GM12878 (cell line): ENCODE measurements around the gene ZSCAN22. TPM values are rescaled to one million over a fixed set of nuclear protein-coding genes. Genes with fewer than 3 reads are reported as not detected.

Experiments used
- ATAC-seq: fragments of 200-7000 bp; cut with Tn5 transposase; 3 replicates; pipeline ENCODE4 v1.9.1; 2020; ENCODE audit warnings: mild to moderate bottlenecking, moderate library complexity
- BruUV-seq: library from RNA; stranded (reverse); fragments of 400-500 nt; replicated peaks from 2 replicates; lab custom pipeline; 2021; lab: Mats Ljungman, UMichigan
- CTCF ChIA-PET: fragments of 300-600 bp; sonication (Branson Sonifier 250); formaldehyde crosslinking; extraction: SDS; loops from one replicate; lab custom pipeline; 2021; ENCODE audit warnings: inconsistent platforms; lab: Yijun Ruan, JAX
- POLR2A ChIA-PET: fragments of 350-600 bp; formaldehyde crosslinking; extraction: SDS; loops from one replicate; lab custom pipeline; 2021; ENCODE audit warnings: inconsistent platforms; lab: Charles Lee
- RAD21 ChIA-PET: fragments of 300-600 bp; sonication (Branson Sonifier 250); formaldehyde crosslinking; loops from one replicate; lab custom pipeline; 2023; ENCODE audit warnings: antibody characterized with exemption; ENCODE audit not compliant: unreplicated experiment; lab: Charles Lee
- SMC1A ChIA-PET: fragments of 300-600 bp; sonication (Branson Sonifier 250); formaldehyde crosslinking; loops from one replicate; lab custom pipeline; 2023; ENCODE audit not compliant: unreplicated experiment, uncharacterized antibody; lab: Charles Lee
- DNase-seq: peaks from one replicate; pipeline ENCODE4 v3.0.0-alpha.2; 2011; ENCODE audit warnings: low read depth, low spot score
- FAIRE-seq: peaks from 3 replicates; lab custom pipeline; 2011; peaks lifted over from hg19 to GRCh38; lab: Jason Lieb, UNC
- H2AFZ ChIP-seq: 2 replicates; pipeline ENCODE4 v1.6.0; 2011; ENCODE audit warnings: low read depth, low read length, control low read depth; ENCODE audit not compliant: control insufficient read depth
- H3K27ac ChIP-seq: 2 replicates; pipeline ENCODE4 v1.5.1; 2011; ENCODE audit warnings: control low read depth; ENCODE audit not compliant: control insufficient read depth, insufficient read depth
- H3K27me3 ChIP-seq, 2 experiments: replicated peaks in 1 of 2; 2 replicates each; pipeline versions ENCODE4 v1.6.0 to v1.6.1; 2011; ENCODE audit warnings: low read length in 1 of 2; ENCODE audit not compliant: control insufficient read depth in 2 of 2, insufficient read depth in 2 of 2
- H3K36me3 ChIP-seq, 2 experiments: 2 replicates each; pipeline ENCODE4 v1.5.1; 2011; ENCODE audit warnings: low read length in 1 of 2; ENCODE audit not compliant: control insufficient read depth in 2 of 2, insufficient read depth in 2 of 2
- H3K4me1 ChIP-seq: 2 replicates; pipeline ENCODE4 v1.6.1; 2011; ENCODE audit warnings: mild to moderate bottlenecking, low read length, moderate library complexity, mixed read lengths; ENCODE audit not compliant: control insufficient read depth, insufficient read depth
- H3K4me2 ChIP-seq: 2 replicates; pipeline ENCODE4 v1.6.0; 2011; ENCODE audit warnings: control low read depth; ENCODE audit not compliant: control insufficient read depth, insufficient read depth
- H3K4me3 ChIP-seq: fragments of 200-600 bp; sonication (generic); 2 replicates; pipeline ENCODE4 v1.5.1; 2016
- H3K79me2 ChIP-seq: 2 replicates; pipeline ENCODE4 v1.6.0; 2011; ENCODE audit warnings: low read length; ENCODE audit not compliant: control insufficient read depth, insufficient read depth
- H3K9ac ChIP-seq: 2 replicates; pipeline ENCODE4 v1.8.0; 2011; ENCODE audit warnings: low read length, control low read depth, mixed read lengths; ENCODE audit not compliant: control insufficient read depth, insufficient read depth
- H3K9me3 ChIP-seq: replicated peaks from 3 replicates; pipeline ENCODE4 v1.5.1; 2011; ENCODE audit warnings: mild to moderate bottlenecking, low read length; ENCODE audit not compliant: control insufficient read depth, insufficient read depth
- H4K20me1 ChIP-seq: 2 replicates; pipeline ENCODE4 v1.6.0; 2011; ENCODE audit not compliant: control insufficient read depth, insufficient read depth
- CBX5 ChIP-seq: sonication (generic); IDR thresholded peaks from 2 replicates; pipeline ENCODE4 v1.6.1; 2016; ENCODE audit warnings: low read depth, moderate library complexity, mild to moderate bottlenecking, inconsistent platforms
- EGR1 ChIP-seq, 2 experiments: IDR thresholded peaks; 1 replicate in 1 of 2; 2 replicates in 1 of 2; pipeline ENCODE4 v1.6.1; 2011 to 2012; ENCODE audit warnings: low read depth in 2 of 2, low read length in 2 of 2, borderline replicate concordance in 1 of 2, mild to moderate bottlenecking in 1 of 2, moderate library complexity in 1 of 2
- GABPA ChIP-seq: IDR thresholded peaks from 2 replicates; pipeline ENCODE4 v1.6.1; 2014; ENCODE audit warnings: antibody characterized with exemption, low read depth, mild to moderate bottlenecking, inconsistent platforms
- HCFC1 ChIP-seq: fragments of 150-350 bp; IDR thresholded peaks from 2 replicates; pipeline ENCODE4 v1.6.1; 2014; ENCODE audit warnings: low read length
- MEF2B ChIP-seq: fragments of 450-650 bp; IDR thresholded peaks from 2 replicates; pipeline ENCODE4 v1.6.1; 2018; ENCODE audit warnings: mild to moderate bottlenecking, moderate library complexity; ENCODE audit not compliant: partially characterized antibody, poor library complexity, severe bottlenecking
- MLLT1 ChIP-seq: fragments of 450-650 bp; IDR thresholded peaks from 2 replicates; pipeline ENCODE4 v1.6.1; 2016; ENCODE audit warnings: mild to moderate bottlenecking
- POLR2AphosphoS5 ChIP-seq: IDR thresholded peaks from 2 replicates; pipeline ENCODE4 v1.6.1; 2011; ENCODE audit warnings: mild to moderate bottlenecking, low read length, inconsistent platforms
- RBBP5 ChIP-seq: fragments of 200-600 bp; sonication (generic); conservative IDR thresholded peaks from 2 replicates; pipeline ENCODE4 v1.6.1; 2016
- SIX5 ChIP-seq: IDR thresholded peaks from 2 replicates; pipeline ENCODE4 v1.6.1; 2011; ENCODE audit warnings: mild to moderate bottlenecking, low read depth, low read length, moderate library complexity; ENCODE audit not compliant: severe bottlenecking
- SMAD1 ChIP-seq: fragments of 450-650 bp; IDR thresholded peaks from 2 replicates; pipeline ENCODE4 v1.6.1; 2018; ENCODE audit warnings: mild to moderate bottlenecking, low read depth; ENCODE audit not compliant: partially characterized antibody
- SP1 ChIP-seq: IDR thresholded peaks from one replicate; pipeline ENCODE4 v1.6.1; 2011; ENCODE audit warnings: low read depth, low read length
- TARDBP ChIP-seq: IDR thresholded peaks from 2 replicates; pipeline ENCODE4 v1.6.1; 2016; ENCODE audit warnings: borderline replicate concordance
- TCF3 ChIP-seq: IDR thresholded peaks from 2 replicates; pipeline ENCODE4 v1.6.1; 2012; ENCODE audit warnings: low read depth, mild to moderate bottlenecking, low read length, borderline replicate concordance; ENCODE audit not compliant: insufficient read depth
- WGBS: methylation state at CpG from one replicate; pipeline ENCODE4 v1.1.6; 2016; ENCODE audit warnings: low lambda C conversion rate; ENCODE audit not compliant: insufficient replicate concordance, insufficient coverage; ENCODE audit errors: missing lambda C conversion rate; 5-methylcytosine and 5-hydroxymethylcytosine counted together
- in situ Hi-C: fragments of 300-500 bp; cut with MboI; formaldehyde crosslinking; loops from 9 replicates; pipeline ENCODE4 v1.14.3; 2018; ENCODE audit warnings: mixed read lengths
- intact Hi-C: fragments of 100-400 bp; cut with micrococcal nuclease; formaldehyde crosslinking; loops from one replicate; pipeline ENCODE4 v1.14.2; 2022; ENCODE audit not compliant: unreplicated experiment
- polyA plus RNA-seq, 11 experiments: library from polyadenylated mRNA; depleted of rRNA in 4 of 11; unstranded in 6 of 11; stranded (reverse) in 5 of 11; fragments of >200 nt; fragmentation: Nextera tagmentation in 4 of 11; fragmentation: Illumina TruSeq in 1 of 11; extraction: Ambion mirVana in 4 of 11; extraction: Trizol in 1 of 11; gene quantifications; 1 replicate in 1 of 11; 2 replicates in 10 of 11; pipeline versions ENCODE4 v1.2.1 to v1.2.3, GENCODE V29; 2011 to 2016; ENCODE audit warnings: inconsistent platforms in 2 of 11, missing spikeins in 2 of 11, low read depth in 1 of 11
- total RNA-seq, 4 experiments: library from RNA; depleted of rRNA in 3 of 4; stranded (reverse); fragments of >200 nt in 3 of 4; fragmentation: Illumina TruSeq in 1 of 4; extraction: Trizol in 1 of 4; gene quantifications; 2 replicates each; pipeline versions ENCODE4 v1.2.1 to v1.2.3, GENCODE V29; 2013 to 2021
- TF ChIP-seq, protein P1 (sequence below): IDR thresholded peaks from 2 replicates; pipeline ENCODE4 v1.6.1; 2011; ENCODE audit warnings: low read depth, low read length, improper control_type of control experiment, borderline replicate concordance
- TF ChIP-seq, protein P2 (sequence below): IDR thresholded peaks from 2 replicates; pipeline ENCODE4 v1.6.1; 2012; ENCODE audit warnings: low read depth, low read length, improper control_type of control experiment

Gene ZSCAN22
- total and polyA plus RNA-seq, 10 of the 15 experiments (the other 5 are each of a cell fraction or from before 2014, with no cell fraction given) = 0.49 to 3.9 (median 2.6) TPM

DNA sequence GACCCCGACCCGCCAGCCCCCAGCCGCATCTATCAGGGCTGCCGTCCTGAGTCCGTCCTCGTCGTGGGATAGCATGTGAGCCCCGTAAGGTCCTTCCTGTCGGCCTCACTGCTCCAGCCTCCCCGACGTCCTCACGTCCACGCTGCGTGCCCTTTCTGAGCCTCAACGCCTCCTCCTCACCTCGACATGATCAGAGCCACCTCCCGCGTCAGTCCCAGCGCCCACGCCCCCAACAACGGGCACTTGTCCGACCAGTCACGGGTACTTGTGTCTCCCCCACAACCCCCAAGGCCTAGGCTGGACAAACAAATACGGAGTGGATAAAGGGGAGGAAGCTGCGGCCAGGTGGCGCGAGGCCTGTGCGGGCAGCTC lies 35.1 kb downstream of the ZSCAN22 start (continued):
- TF ChIP-seq MLLT1 = no peak
- TF ChIP-seq GABPA = no peak

GRCh38 chr19:58362272-58362994 lies 35.6 kb downstream of the ZSCAN22 start, which contains the start of gene ZNF497:
ZNF497 (minus strand) TSS chr19:58362751; CDS start chr19:58357635, 5,116 bp downstream.
- Histone ChIP-seq H2AFZ (peak within 1 kb of the TSS; percentile 97), H4K20me1 (no peaks in the 10 kb centered on the region), H3K9me3 (no peaks in the 10 kb centered on the region), H3K4me3 (peak within 1 kb of the TSS; percentile 79), H3K36me3 (no peaks in the 10 kb centered on the region), H3K27ac (peak within 1 kb of the TSS; percentile 86), H3K79me2 (no peaks in the 10 kb centered on the region), H3K27me3 (no peaks in the 10 kb centered on the region), H3K4me2 (peak within 1 kb of the TSS; percentile 85), H3K4me1 (peaks cover 14% of the 10 kb centered on the region), H3K9ac (peak within 1 kb of the TSS; percentile 89)
- intact Hi-C loops (loop anchor here (1.0 to 2.0 kb wide), 2 partner anchors 18 to 35 kb away; partner anchors contain the start of gene ZNF837), in situ Hi-C loops (no loop called here)
- ChIA-PET POLR2A (interaction anchor here (0.5 to 3.2 kb wide), 14 partner anchors 11 to 199 kb away, joined by 3 to 37 read pairs (median 5); partner anchors contain the start of genes TRIM28, ZNF446, ZNF837 and ZSCAN22), SMC1A (interaction anchor here (0.5 to 2.6 kb wide), 12 partner anchors 11 to 790 kb away, joined by 3 to 17 read pairs (median 4); partner anchors contain the start of genes CHMP2A, ZNF544, ZNF837 and ZSCAN22), CTCF (interaction anchor here (1.0 to 2.2 kb wide), 6 partner anchors 14 to 179 kb away, joined by 4 to 13 read pairs (median 6); partner anchors contain the start of genes ZBTB45, ZNF274 and ZNF837), RAD21 (interaction anchor here (0.5 to 2.3 kb wide), 17 partner anchors 14 to 157 kb away, joined by 3 to 18 read pairs (median 4); partner anchors contain the start of genes ZBTB45, ZNF324B, ZNF544 and ZNF584)
- FAIRE-seq (peak; percentile 97), ATAC-seq (peak; percentile 95), DNase-seq (peak; percentile 86)
- BruUV-seq = TSS peak; percentile 88
- under 1% methylated on average over 71 of the region's 74 CpGs for WGBS
- TF ChIP-seq, protein P1, sequence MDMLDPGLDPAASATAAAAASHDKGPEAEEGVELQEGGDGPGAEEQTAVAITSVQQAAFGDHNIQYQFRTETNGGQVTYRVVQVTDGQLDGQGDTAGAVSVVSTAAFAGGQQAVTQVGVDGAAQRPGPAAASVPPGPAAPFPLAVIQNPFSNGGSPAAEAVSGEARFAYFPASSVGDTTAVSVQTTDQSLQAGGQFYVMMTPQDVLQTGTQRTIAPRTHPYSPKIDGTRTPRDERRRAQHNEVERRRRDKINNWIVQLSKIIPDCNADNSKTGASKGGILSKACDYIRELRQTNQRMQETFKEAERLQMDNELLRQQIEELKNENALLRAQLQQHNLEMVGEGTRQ = no peak
- peak; percentile 38 for TF ChIP-seq SIX5
- no peak for TF ChIP-seq CBX5
- TF ChIP-seq POLR2AphosphoS5 = peak; percentile 82
- TF ChIP-seq, protein P2, sequence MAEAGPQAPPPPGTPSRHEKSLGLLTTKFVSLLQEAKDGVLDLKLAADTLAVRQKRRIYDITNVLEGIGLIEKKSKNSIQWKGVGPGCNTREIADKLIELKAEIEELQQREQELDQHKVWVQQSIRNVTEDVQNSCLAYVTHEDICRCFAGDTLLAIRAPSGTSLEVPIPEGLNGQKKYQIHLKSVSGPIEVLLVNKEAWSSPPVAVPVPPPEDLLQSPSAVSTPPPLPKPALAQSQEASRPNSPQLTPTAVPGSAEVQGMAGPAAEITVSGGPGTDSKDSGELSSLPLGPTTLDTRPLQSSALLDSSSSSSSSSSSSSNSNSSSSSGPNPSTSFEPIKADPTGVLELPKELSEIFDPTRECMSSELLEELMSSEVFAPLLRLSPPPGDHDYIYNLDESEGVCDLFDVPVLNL = 0 out of 2 replicates have a peak, but pooled peaks have one; percentile 14
- TF ChIP-seq TCF3 = 0 out of 2 replicates have a peak, but pooled peaks have one; percentile 20
- peak; percentile 73 for TF ChIP-seq HCFC1
- peak; percentile 89 for TF ChIP-seq MEF2B
- no peak for TF ChIP-seq RBBP5
- peak; percentile 59 for TF ChIP-seq SMAD1
- TF ChIP-seq SP1 = peak; percentile 38
- no peak for TF ChIP-seq TARDBP
- TF ChIP-seq EGR1 (IDR thresholded peaks at IDR 0.05; ENCODE audit: borderline replicate concordance in 1 of 2, low read depth in 2 of 2, low read length in 2 of 2) = peak in 1 of 2 experiments; percentile 59; a peak in 2 of 3 replicates
